HL-60 (cell line): ENCODE results near the gene SERTAD1.

Source experiments
- GABPA ChIP-seq: IDR thresholded peaks from 2 replicates; pipeline ENCODE4 v1.6.1; 2012; ENCODE audit warnings: low read depth
- POLR2AphosphoS5 ChIP-seq: IDR thresholded peaks from 2 replicates; pipeline ENCODE4 v1.6.1; 2012; ENCODE audit warnings: low read depth
- SPI1 ChIP-seq: IDR thresholded peaks from 2 replicates; pipeline ENCODE4 v1.6.1; 2012; ENCODE audit warnings: low read depth, mild to moderate bottlenecking, borderline replicate concordance
- TF ChIP-seq, protein P1 (sequence below): IDR thresholded peaks from one replicate; pipeline ENCODE4 v1.5.1; 2011; ENCODE audit warnings: low read length, control low read depth, inconsistent platforms; ENCODE audit not compliant: insufficient read depth
- TF ChIP-seq, protein P2 (sequence below): IDR thresholded peaks from 2 replicates; pipeline ENCODE4 v1.6.1; 2012; ENCODE audit warnings: low read depth; ENCODE audit not compliant: insufficient replicate concordance

DNA sequence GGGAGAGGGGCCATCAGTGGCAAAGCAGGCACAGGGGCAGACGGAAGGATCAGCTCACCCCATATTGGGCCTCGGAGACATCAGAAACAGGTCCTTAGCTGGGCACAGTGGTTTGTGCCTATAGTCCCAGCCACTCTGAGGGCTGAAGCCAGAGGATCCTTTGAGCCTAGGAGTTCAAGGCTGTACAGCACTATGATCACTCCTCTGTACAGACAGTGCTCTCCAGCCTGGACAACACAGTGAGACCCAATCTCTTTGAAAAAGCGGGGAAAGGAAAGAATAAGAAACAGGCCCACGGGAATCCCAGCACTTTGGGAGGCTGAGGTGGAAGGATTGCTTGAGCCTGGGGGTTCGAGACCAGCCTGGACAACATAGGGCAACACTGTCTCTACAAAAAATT lies 6.0 kb downstream of the SERTAD1 start:
- TF ChIP-seq, protein P1, sequence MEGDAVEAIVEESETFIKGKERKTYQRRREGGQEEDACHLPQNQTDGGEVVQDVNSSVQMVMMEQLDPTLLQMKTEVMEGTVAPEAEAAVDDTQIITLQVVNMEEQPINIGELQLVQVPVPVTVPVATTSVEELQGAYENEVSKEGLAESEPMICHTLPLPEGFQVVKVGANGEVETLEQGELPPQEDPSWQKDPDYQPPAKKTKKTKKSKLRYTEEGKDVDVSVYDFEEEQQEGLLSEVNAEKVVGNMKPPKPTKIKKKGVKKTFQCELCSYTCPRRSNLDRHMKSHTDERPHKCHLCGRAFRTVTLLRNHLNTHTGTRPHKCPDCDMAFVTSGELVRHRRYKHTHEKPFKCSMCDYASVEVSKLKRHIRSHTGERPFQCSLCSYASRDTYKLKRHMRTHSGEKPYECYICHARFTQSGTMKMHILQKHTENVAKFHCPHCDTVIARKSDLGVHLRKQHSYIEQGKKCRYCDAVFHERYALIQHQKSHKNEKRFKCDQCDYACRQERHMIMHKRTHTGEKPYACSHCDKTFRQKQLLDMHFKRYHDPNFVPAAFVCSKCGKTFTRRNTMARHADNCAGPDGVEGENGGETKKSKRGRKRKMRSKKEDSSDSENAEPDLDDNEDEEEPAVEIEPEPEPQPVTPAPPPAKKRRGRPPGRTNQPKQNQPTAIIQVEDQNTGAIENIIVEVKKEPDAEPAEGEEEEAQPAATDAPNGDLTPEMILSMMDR, result no peak
- TF ChIP-seq SPI1, result no peak
- TF ChIP-seq, protein P2, sequence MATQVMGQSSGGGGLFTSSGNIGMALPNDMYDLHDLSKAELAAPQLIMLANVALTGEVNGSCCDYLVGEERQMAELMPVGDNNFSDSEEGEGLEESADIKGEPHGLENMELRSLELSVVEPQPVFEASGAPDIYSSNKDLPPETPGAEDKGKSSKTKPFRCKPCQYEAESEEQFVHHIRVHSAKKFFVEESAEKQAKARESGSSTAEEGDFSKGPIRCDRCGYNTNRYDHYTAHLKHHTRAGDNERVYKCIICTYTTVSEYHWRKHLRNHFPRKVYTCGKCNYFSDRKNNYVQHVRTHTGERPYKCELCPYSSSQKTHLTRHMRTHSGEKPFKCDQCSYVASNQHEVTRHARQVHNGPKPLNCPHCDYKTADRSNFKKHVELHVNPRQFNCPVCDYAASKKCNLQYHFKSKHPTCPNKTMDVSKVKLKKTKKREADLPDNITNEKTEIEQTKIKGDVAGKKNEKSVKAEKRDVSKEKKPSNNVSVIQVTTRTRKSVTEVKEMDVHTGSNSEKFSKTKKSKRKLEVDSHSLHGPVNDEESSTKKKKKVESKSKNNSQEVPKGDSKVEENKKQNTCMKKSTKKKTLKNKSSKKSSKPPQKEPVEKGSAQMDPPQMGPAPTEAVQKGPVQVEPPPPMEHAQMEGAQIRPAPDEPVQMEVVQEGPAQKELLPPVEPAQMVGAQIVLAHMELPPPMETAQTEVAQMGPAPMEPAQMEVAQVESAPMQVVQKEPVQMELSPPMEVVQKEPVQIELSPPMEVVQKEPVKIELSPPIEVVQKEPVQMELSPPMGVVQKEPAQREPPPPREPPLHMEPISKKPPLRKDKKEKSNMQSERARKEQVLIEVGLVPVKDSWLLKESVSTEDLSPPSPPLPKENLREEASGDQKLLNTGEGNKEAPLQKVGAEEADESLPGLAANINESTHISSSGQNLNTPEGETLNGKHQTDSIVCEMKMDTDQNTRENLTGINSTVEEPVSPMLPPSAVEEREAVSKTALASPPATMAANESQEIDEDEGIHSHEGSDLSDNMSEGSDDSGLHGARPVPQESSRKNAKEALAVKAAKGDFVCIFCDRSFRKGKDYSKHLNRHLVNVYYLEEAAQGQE, result no peak
- no peak for TF ChIP-seq POLR2AphosphoS5
- no peak for TF ChIP-seq GABPA
